T-cell (primary cell): ENCODE data around the gene ARHGAP22. TPM values are rescaled to one million over a fixed set of nuclear protein-coding genes. Genes with fewer than 3 reads are reported as not detected.

Experiments used
- ATAC-seq, 4 experiments: fragments of 200-7000 bp in 3 of 4; fragments of 150-1000 bp in 1 of 4; cut with Tn5 transposase; replicated peaks in 1 of 4; 1 replicate in 3 of 4; 2 replicates in 1 of 4; pipeline ENCODE4 v1.10.0; 2021; ENCODE audit warnings: moderate library complexity in 3 of 4, mild to moderate bottlenecking in 2 of 4, moderate number of reproducible peaks in 1 of 4
- CTCF ChIA-PET, 2 donors: fragments of 300-600 bp; sonication (Branson Sonifier 250); formaldehyde crosslinking; loops; one replicate each; lab custom pipeline; 2022; ENCODE audit warnings: antibody characterized with exemption in 2 of 2; lab: Charles Lee
- POLR2A ChIA-PET, 2 donors: fragments of 300-600 bp; sonication (Branson Sonifier 250); formaldehyde crosslinking; loops; one replicate each; lab custom pipeline; 2022; ENCODE audit warnings: antibody characterized with exemption in 2 of 2; lab: Charles Lee
- DNase-seq, 35 experiments: peaks; one replicate each; pipeline versions ENCODE4 v3.0.0 to v3.0.0-alpha.2; 2013 to 2023
- H3K27ac ChIP-seq: one replicate; pipeline ENCODE4 v1.5.1; 2013; ENCODE audit warnings: low read length
- H3K27me3 ChIP-seq, 2 experiments: replicated peaks in 1 of 2; 1 replicate in 1 of 2; 2 replicates in 1 of 2; pipeline versions ENCODE4 v1.6.1 to v1.7.0; 2013; ENCODE audit warnings: low read length in 1 of 2, mixed read lengths in 1 of 2; ENCODE audit not compliant: control insufficient read depth in 2 of 2, insufficient read depth in 2 of 2; ENCODE audit errors: extremely low read depth in 1 of 2
- H3K36me3 ChIP-seq, 2 donors: 1 replicate in 1 of 2; 2 replicates in 1 of 2; pipeline versions ENCODE4 v1.6.1 to v1.7.0; 2013; ENCODE audit warnings: low read length in 1 of 2; ENCODE audit not compliant: control insufficient read depth in 2 of 2, insufficient read depth in 1 of 2; ENCODE audit errors: extremely low read depth in 1 of 2
- H3K4me1 ChIP-seq, 2 experiments: 1 replicate in 1 of 2; 2 replicates in 1 of 2; pipeline versions ENCODE4 v1.6.1 to v1.7.0; 2013; ENCODE audit warnings: low read length in 2 of 2, mixed read lengths in 1 of 2; ENCODE audit not compliant: insufficient read depth in 2 of 2, control insufficient read depth in 1 of 2; ENCODE audit errors: extremely low read depth in 1 of 2
- H3K4me3 ChIP-seq, 2 donors: 1 replicate in 1 of 2; 2 replicates in 1 of 2; pipeline versions ENCODE4 v1.5.1 to v1.7.0; 2013; ENCODE audit warnings: mild to moderate bottlenecking in 2 of 2, low read length in 1 of 2, moderate library complexity in 1 of 2; ENCODE audit not compliant: control insufficient read depth in 1 of 2; ENCODE audit errors: extremely low read depth in 1 of 2
- H3K9me3 ChIP-seq: 2 replicates; pipeline ENCODE4 v1.7.0; 2013
- H3K27ac Mint-ChIP-seq, 2 donors: one replicate each; pipeline ENCODE4 v1.8.0; 2020 to 2021; ENCODE audit warnings: mild to moderate bottlenecking in 2 of 2, mixed read lengths in 2 of 2
- H3K27me3 Mint-ChIP-seq, 2 donors: one replicate each; pipeline ENCODE4 v1.8.0; 2021 to 2022; ENCODE audit warnings: mixed read lengths in 2 of 2
- H3K36me3 Mint-ChIP-seq: one replicate; pipeline ENCODE4 v1.8.0; 2021; ENCODE audit warnings: mixed read lengths
- H3K4me1 Mint-ChIP-seq, 3 donors: one replicate each; pipeline ENCODE4 v1.8.0; 2020 to 2022; ENCODE audit warnings: mixed read lengths in 3 of 3, mild to moderate bottlenecking in 1 of 3
- H3K4me3 Mint-ChIP-seq, 3 donors: one replicate each; pipeline ENCODE4 v1.8.0; 2020 to 2022; ENCODE audit warnings: mild to moderate bottlenecking in 3 of 3, mixed read lengths in 3 of 3, moderate library complexity in 3 of 3
- H3K9me3 Mint-ChIP-seq, 3 donors: one replicate each; pipeline ENCODE4 v1.8.0; 2020 to 2022; ENCODE audit warnings: mixed read lengths in 3 of 3
- WGBS: methylation state at CpG from one replicate; pipeline ENCODE4 v1.1.5; 2013; ENCODE audit warnings: missing lambda C conversion rate; ENCODE audit not compliant: insufficient coverage; 5-methylcytosine and 5-hydroxymethylcytosine counted together
- total RNA-seq, 35 experiments: library from RNA in 6 of 35; stranded (reverse) in 6 of 35; fragments of 120-200 nt in 1 of 35; gene quantifications; one replicate each; pipeline versions ENCODE4 v1.2.1 to v1.2.4 and lab custom pipeline; 2013 to 2026

Gene ARHGAP22
- total RNA-seq, 5 donors from 2014 or later (not counting 1 experiment from before 2014, with no cell fraction given) = 0.33 to 2.2 (median 0.60) TPM

DNA sequence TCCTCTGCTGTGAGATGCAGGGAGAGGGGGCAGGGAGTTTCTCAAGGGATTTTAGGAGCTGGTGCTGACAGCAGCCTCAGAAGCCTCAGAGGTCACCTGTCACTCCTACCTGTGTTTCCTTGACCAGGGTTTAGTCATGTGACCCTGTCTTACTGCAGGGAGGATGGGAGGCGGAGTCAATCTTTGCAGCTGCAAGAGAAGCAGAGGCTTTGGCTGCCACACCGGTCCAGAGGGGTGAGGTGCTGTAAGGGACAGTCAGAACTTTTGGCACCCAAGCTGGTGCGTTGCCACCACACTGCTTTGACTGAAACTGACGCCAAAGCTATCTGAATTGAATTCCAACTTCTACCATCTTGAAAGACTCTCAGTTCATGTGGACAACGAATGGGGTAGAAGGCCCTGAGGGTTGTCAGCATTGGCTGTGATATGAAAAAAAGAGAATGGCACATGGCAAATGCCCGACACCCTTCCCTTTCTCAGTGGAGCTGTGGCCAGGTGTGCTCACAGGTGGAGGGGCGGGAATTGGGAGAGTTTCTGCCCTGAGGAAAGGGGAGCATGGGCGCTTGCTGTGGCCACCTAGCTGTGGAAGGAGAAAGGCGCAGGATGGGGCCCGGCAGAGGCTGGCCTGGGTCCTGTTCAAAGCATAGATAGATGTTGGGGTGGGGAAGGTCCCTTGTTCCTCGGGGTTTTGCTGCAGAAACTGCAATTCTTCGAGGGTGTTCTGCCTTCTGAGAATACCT lies 69.3 kb downstream of the ARHGAP22 start:
- Histone ChIP-seq H3K27me3 (peaks cover 0 to 4% of the 10 kb centered on the region in 2 experiments), H3K27ac (no peak overlapping the region), H3K36me3 (no peaks in the 10 kb centered on the region), H3K4me3 (no peak overlapping the region), H3K4me1 (no peaks in the 10 kb centered on the region), H3K9me3 (no peaks in the 10 kb centered on the region)
- CTCF ChIA-PET = no interaction called here
- Mint-ChIP-seq H3K4me3 (no peak overlapping the region), H3K4me1 (no peaks in the 10 kb centered on the region), H3K9me3 (no peaks in the 10 kb centered on the region), H3K27ac (no peak overlapping the region), H3K36me3 (no peaks in the 10 kb centered on the region), H3K27me3 (peaks cover 0 to 6% of the 10 kb centered on the region in 2 donors)
- WGBS = 84% methylated on average over 5 of the region's 12 CpGs
- ATAC-seq = no peak
- POLR2A ChIA-PET = no interaction called here
- no peak for DNase-seq

DNA sequence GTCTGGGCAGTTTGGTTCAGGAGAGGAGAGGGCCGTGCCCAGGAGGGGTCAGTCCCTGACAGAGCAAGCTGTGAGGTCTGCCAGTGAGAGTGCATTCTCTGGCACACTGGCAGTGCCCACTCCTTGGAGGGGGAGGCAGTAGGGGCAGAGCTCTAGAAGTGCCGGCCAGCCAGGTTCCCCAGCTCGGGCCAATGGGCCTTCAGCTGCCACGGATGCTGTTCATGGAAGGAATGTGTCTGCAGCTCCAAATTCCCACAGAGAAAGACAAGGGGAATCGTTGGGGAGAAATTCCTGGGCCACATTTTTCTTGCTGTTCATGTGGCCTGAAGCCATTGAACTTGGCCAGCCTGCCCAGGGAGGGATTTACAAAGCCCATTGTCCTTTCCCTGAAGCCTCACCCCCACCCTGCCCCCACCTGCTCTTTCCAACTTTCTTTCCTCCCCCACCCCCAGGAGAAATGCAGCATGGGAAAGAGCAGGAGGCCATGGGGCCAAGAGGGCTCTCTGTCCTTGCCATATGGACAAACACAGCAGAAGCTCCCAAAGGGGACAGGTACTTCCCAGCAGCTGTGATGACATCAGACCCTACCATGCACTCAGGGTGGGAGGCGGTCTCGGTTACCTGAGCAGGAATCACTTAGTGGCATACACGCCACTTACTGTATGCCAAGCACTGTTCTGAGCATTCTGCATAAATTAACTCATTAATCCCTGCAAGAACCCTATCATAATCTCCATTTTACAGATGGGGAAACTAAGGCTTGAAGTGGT lies 70.7 kb downstream of the ARHGAP22 start:
- ChIA-PET CTCF (no interaction called here), POLR2A (no interaction called here)
- Mint-ChIP-seq H3K4me1 (no peaks in the 10 kb centered on the region), H3K36me3 (no peaks in the 10 kb centered on the region), H3K27ac (no peak overlapping the region), H3K27me3 (peaks cover 3 to 6% of the 10 kb centered on the region in 2 donors), H3K4me3 (no peak overlapping the region), H3K9me3 (no peaks in the 10 kb centered on the region)
- Histone ChIP-seq H3K36me3 (no peaks in the 10 kb centered on the region), H3K9me3 (no peaks in the 10 kb centered on the region), H3K4me3 (no peak overlapping the region), H3K27ac (no peak overlapping the region), H3K4me1 (no peaks in the 10 kb centered on the region), H3K27me3 (peaks cover 0 to 6% of the 10 kb centered on the region in 2 experiments)
- ATAC-seq = no peak
- 69% methylated on average over 8 of the region's 8 CpGs for WGBS
- DNase-seq = no peak

DNA sequence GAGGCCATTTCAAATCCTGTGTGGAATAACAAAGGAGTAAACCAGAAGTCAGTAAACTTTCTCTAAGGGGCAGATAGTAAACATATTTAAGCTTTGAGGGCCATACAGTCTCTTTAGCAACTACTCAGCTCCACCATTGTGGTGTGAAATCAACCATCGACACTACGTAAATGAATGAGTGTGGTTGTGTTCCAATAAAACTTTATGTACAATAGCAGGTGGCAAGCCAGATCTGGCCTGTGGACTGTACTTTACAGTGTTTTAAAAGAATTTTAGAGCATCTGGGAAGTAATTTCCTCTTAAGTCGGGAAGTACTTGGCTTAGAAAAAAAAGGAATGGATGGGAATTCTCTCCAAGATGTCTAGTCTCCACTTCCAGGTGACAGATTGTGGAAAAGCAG lies 71.3 kb downstream of the ARHGAP22 start:
- no peak overlapping the region for H3K4me3 Mint-ChIP-seq
- ChIA-PET POLR2A (no interaction called here), CTCF (no interaction called here)
- no CpG with 5 or more reads among the region's 3 CpGs for WGBS
- DNase-seq (no peak), ATAC-seq (no peak)
- Histone ChIP-seq H3K4me3 (no peak overlapping the region), H3K36me3 (no peaks in the 10 kb centered on the region), H3K27ac (no peak overlapping the region), H3K4me1 (no peaks in the 10 kb centered on the region), H3K27me3 (peaks cover 0 to 6% of the 10 kb centered on the region in 2 experiments), H3K9me3 (no peaks in the 10 kb centered on the region)
- peaks cover 6 to 8% of the 10 kb centered on the region in 2 donors for H3K27me3 Mint-ChIP-seq
- H3K9me3 Mint-ChIP-seq = no peaks in the 10 kb centered on the region
- no peak overlapping the region for H3K27ac Mint-ChIP-seq
- H3K4me1 Mint-ChIP-seq = no peaks in the 10 kb centered on the region
- no peaks in the 10 kb centered on the region for H3K36me3 Mint-ChIP-seq

DNA sequence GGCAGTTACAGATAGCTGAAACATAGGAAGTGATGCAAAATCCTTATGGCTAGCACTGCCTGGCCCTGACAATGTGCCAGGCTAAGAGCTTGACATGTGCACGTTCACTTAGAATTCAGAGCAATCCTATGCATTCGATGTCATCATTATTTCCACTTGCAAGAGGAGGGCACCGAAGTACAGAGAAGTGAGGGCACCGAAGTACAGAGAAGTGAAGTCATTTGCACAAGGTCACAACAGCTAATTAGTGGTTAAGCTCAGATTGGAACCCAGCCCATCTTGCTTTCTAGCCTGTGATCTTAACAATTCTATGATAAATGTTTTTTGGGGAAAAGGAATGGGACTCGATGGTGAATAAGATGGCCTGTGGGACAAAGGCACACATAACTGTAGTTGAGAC lies 73.4 kb downstream of the ARHGAP22 start:
- Mint-ChIP-seq H3K4me1 (no peaks in the 10 kb centered on the region), H3K27ac (no peak overlapping the region), H3K36me3 (no peaks in the 10 kb centered on the region), H3K27me3 (peaks cover 10 to 15% of the 10 kb centered on the region in 2 donors), H3K4me3 (no peak overlapping the region), H3K9me3 (peaks cover 0 to 7% (median 0%) of the 10 kb centered on the region in 3 donors)
- Histone ChIP-seq H3K36me3 (no peaks in the 10 kb centered on the region), H3K9me3 (no peaks in the 10 kb centered on the region), H3K4me3 (no peak overlapping the region), H3K27me3 (peaks cover 0 to 8% of the 10 kb centered on the region in 2 experiments), H3K27ac (no peak overlapping the region), H3K4me1 (no peaks in the 10 kb centered on the region)
- CTCF ChIA-PET = no interaction called here
- POLR2A ChIA-PET = no interaction called here
- DNase-seq = no peak
- 81% methylated on average over 5 of the region's 5 CpGs for WGBS
- no peak for ATAC-seq

DNA sequence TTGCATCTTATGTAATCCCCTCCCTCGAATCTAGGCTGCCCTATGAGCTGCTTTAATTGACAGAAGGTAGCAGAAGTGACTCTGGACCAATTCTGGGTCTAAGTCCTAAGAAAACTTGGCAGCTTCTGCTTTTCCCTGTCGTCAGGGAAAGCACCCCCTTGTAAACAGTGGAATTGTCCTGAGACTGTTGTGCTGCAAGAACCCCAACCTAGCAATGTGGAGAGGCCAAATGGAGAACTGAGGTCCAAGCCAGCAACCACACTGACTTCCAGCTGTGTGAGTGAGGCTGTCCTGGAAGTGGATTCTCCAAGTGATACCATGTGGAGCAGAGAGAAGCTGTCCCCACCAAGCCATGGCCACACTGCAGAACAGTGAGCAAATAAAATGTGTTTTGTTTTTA lies 75.5 kb downstream of the ARHGAP22 start:
- Histone ChIP-seq H3K36me3 (no peaks in the 10 kb centered on the region), H3K4me3 (no peak overlapping the region), H3K9me3 (no peaks in the 10 kb centered on the region), H3K4me1 (no peaks in the 10 kb centered on the region), H3K27me3 (peaks cover 3 to 10% of the 10 kb centered on the region in 2 experiments), H3K27ac (no peak overlapping the region)
- ATAC-seq (no peak), DNase-seq (no peak)
- peaks cover 27 to 29% of the 10 kb centered on the region in 2 donors for H3K27me3 Mint-ChIP-seq
- no peaks in the 10 kb centered on the region for H3K36me3 Mint-ChIP-seq
- WGBS = 17% methylated on average over 1 of the region's 2 CpGs
- peaks cover 0 to 4% (median 0%) of the 10 kb centered on the region in 3 donors for H3K4me1 Mint-ChIP-seq
- H3K4me3 Mint-ChIP-seq = no peak overlapping the region
- H3K27ac Mint-ChIP-seq = no peak overlapping the region
- ChIA-PET CTCF (no interaction called here), POLR2A (no interaction called here)
- H3K9me3 Mint-ChIP-seq = peaks cover 0 to 7% (median 0%) of the 10 kb centered on the region in 3 donors

DNA sequence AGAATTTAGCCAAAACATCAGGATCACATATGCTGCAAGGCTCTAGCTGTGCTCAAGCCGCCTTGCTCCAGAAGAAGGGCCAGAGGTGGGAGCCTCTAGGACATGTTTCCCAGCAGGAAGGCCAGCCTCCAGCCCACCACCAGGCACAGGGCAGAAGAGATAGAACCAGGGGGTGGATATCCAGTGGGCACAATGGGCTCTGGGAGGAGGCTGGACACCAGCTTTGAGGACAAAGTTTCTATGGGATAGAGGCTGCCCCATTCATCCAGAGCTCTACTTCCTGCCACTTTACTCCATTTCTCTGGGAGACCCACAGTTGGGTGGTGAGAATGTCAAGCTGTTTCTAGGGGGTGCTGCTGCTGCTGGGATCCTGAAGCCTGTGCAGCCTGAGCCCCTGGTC lies 77.1 kb downstream of the ARHGAP22 start:
- Mint-ChIP-seq H3K4me3 (no peak overlapping the region), H3K4me1 (peaks cover 0 to 4% (median 0%) of the 10 kb centered on the region in 3 donors), H3K27me3 (peaks cover 29% of the 10 kb centered on the region in 2 donors), H3K36me3 (no peaks in the 10 kb centered on the region), H3K27ac (no peak overlapping the region), H3K9me3 (peaks cover 0 to 7% (median 0%) of the 10 kb centered on the region in 3 donors)
- Histone ChIP-seq H3K27ac (no peak overlapping the region), H3K9me3 (no peaks in the 10 kb centered on the region), H3K36me3 (no peaks in the 10 kb centered on the region), H3K4me3 (no peak overlapping the region), H3K4me1 (peaks cover 0 to 4% of the 10 kb centered on the region in 2 experiments), H3K27me3 (peaks cover 3 to 16% of the 10 kb centered on the region in 2 experiments)
- POLR2A ChIA-PET = no interaction called here
- no CpG with 5 or more reads among the region's 1 CpG for WGBS
- no peak for DNase-seq
- no peak for ATAC-seq
- CTCF ChIA-PET = no interaction called here
